HG03135 (cell line): ENCODE measurements around the gene CDH23.

Experiments
- ATAC-seq: cut with Tn5 transposase; IDR thresholded peaks from one replicate; pipeline ENCODE4 v1.9.1; 2021; ENCODE audit warnings: mild to moderate bottlenecking, moderate library complexity; ENCODE audit not compliant: unreplicated experiment

The CDH23 gene

DNA sequence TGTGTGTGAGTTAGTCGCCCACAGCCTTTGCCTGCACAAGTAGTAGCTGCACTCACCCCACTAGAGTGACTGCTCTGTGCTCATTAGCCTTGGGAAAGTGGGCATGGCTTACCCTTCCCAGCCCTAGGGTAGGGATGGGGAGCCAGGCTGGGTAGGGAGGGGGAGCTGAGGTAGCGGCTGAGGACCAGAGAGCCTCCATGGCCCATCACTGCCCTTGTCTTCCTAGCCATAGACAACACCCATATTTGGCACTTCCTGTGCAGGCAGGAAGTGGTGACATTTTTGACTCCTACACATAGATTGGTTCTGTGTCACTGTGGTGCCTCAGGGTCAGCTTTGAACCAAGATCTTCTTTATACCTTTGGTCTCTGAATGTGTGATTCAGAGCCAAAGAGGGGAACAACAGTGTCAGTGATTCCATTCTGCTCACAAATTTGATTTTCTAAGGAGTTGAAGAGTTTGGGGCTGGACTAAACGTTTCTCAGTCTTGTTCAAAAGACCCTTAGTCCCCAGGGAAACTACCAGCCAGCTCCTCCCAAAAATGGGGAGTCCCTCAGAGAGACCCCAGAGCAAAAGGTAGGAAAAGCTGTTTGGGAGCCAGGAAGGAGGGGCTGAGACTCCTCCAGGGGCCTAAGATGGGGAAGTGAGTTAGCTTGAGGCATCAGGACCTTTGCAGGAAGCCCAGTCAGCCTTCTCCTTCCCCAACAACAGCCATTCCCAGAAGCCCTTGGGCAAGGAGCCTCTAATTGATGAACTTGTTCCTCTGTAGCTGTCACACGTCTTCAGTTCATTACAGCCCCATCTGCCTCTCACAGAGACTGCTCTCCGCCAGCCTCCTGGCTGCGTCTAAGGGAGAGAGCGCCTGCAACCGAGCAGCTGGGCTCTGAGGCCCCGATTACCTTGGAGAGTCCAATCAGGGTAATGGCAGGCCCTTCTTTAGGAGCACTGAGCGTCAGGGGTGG lies 135.0 kb downstream of the CDH23 start:
- ATAC-seq = no peak

DNA sequence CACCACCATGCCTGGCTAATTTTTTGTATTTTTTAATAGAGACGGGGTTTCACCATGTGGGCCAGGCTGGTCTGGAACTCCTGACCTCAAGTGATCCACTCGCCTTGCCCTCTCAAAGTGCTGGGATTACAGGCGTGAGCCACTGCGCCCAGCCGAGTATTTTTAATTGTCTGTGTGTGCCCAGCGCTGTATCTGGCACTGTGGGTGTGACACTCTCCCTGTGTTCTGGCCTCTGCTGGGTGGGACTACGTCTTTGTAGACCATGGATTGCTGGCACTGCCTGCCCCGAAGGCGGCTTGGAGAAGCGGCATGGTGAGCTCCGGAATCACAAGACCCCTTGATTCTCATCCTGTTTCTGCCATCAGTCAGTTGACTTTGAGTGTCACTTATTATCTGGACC lies 136.2 kb downstream of the CDH23 start:
- no peak for ATAC-seq

DNA sequence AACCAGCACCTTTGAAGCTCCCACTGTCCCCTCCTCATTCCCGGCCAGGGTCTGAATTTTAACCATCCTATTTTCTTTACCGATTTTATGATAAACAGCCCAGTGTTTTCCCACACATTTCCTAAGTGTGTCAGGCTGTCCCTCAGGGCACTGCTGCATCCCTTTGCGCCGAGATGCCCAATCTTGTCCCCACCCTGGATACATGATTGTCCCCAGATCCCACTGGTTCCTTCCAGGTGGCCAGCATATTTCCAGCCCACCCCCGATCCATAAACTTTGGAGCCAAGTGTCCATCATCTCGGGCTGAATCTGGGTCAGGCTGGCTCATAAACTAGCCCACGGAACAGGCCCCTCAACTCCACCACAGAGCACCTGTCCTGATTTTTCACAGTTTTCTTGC lies 137.2 kb downstream of the CDH23 start:
- no peak for ATAC-seq

DNA sequence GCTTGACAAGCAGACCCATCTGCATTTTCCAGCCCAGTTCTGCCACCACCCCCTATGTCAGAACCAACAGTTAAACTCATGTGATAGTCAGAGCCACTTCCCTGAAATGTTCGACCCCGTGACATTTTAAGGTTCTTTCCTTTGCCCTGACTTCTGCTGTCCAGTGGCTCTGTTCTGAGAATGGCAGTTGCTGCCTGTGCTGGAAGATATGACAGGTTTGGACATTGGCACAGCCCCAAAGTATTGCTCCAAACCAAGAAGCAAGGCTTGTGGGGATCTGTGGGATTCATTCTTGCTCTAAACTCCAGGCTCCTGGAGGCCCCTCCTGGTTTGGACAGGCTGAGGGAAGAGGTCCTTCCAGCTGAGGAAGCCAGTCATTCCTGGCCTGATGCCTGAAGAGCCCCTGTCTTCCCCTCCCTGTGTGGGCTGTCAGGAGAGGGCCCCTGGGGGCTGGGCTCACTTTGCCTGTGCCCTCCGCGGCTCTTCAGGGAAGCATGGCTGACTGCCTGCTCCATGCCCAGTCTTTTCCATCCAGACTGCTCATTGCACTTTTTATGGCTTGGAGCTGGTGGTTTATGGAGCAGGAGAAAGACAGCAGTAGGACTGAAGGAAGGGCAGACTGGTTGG lies 138.0 kb downstream of the CDH23 start:
- ATAC-seq = no peak

DNA sequence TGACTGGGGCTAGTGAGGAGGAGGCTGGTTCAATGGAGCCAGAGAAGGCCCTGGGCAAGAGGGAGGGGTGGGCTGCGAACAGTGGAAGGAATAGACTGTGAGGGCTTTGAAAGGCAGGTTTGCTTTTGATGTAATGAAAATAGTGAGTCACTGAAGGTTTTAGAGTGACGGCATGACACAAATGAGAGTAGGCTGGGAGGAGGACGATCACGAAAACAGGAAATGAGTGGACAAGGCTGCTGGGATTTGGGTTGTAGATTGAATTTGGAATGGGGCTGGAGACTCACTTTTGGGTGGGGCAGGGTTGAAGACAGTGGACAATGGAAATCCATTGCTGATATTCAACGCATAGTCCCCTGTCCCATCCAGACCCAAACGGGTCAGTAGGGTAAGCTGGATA lies 139.6 kb downstream of the CDH23 start:
- no peak for ATAC-seq

DNA sequence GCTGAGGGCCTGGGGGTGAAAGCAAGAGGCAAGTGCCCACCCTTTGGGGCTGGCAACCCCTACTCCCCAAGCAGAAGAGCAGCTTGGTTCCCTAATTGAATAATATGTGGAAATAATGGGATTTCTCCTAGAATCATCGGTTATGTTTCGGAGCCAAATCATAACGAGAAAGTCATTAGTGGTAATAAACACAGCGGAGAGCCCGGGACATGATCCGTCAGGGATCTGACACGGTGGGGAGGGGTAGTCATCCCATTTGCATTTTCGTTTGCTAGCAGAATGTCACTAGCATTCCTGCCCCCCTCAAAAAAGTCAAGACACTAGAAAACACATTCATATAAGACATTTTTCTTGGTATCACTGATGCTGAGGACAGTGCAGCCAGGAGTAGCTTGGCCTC lies 140.4 kb downstream of the CDH23 start:
- ATAC-seq = no peak

DNA sequence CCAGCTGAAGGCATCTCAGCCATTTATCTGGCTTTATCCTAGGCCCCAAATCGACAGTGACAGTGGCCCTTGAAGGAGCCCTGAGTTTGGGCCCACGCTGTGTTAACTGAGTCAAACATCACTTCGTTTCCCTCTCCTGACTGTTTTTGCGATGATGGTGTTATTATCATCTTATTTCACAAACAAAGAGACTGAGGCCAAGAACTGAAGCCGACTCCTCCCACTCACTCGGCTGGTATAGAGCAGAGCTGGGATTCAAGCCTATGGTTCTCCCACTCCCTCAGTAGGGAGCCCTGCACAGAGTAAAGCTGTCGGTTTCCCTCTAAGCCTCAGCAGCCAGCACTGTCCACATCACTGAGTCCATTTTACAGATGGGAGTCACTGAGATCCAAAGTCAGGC lies 141.0 kb downstream of the CDH23 start:
- no peak for ATAC-seq

DNA sequence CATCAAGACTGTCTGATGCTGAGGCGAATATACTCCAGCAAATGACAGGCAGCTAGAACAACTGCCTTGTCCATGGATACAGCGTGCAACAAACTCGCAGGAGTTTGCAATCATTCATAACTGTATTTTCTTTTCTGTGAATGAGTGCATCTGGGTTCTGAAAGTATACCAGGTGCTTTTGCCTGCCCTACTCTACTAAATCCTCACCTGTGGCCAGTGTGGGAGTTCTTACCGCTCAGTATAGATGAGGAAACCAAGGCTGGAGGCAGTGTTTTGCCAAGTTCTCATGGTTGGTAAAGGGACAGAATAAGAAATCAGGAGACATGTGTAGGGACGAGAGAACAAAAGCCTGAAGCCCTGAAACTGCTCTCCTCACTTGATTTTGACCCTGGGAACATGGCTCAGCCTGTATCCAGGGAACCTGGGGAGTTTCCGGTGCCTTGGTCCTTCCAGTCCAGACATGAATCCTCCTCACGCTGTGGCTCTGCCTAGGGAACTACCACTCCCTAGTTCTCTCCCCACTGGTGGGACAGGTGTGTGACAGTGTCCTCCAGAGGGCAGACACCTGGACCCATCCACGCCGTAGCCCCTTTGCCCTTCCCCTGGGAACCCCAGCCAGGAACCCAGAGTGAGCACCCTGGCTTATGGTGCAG lies 142.0 kb downstream of the CDH23 start:
- no peak for ATAC-seq

DNA sequence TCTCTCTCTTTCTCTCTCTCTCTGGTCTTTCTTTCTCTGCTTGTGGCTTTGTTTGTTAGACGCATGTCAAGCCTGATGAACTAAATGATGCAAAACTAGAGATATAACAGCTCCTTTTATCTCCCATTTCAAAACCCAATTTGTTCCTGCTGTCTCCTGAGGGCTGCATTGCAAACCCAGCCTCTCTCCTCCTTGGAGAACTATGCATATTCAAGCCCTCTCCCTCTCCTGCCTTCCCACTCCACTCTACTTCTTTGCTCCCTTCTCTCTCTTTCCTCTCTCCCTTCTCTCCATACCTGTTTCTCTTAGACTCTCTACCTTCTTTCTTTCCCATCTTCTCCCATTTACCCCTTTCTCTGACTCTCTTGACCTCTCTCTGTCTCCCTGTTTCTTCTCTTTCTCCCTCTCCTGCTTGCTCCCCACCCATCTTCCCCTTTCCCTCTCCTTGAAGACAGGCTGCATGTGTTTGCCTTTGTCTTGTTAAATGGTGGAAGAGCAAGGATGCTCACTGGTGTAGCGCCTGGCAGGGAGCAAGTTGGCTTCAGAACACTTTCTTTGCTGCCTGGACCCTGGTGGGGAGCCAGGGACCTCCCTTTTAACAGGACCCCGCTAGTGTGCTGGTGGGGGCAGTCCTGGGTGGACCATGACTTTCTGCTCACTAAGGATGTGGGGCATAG lies 142.9 kb downstream of the CDH23 start:
- ATAC-seq = no peak

DNA sequence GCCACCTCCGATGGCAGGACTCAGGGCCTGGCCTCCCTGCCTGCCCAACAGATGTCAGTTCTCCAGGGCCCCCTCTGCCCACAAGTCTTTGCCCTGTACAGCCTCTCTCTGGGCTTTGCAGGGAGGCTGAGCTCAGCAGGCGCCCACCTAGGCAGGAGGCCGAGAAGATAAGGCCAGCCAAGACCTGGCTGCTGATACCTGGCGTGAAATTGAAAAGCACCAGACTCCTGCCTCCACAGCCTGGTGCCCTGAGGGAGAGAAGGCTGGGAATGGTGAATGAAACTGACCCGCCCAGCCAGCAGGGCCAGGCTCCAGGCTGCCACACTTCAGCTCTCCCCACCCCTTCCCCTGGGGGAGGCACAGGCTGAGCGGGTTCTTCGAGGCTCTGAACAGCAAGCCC lies 145.8 kb downstream of the CDH23 start:
- no peak for ATAC-seq

DNA sequence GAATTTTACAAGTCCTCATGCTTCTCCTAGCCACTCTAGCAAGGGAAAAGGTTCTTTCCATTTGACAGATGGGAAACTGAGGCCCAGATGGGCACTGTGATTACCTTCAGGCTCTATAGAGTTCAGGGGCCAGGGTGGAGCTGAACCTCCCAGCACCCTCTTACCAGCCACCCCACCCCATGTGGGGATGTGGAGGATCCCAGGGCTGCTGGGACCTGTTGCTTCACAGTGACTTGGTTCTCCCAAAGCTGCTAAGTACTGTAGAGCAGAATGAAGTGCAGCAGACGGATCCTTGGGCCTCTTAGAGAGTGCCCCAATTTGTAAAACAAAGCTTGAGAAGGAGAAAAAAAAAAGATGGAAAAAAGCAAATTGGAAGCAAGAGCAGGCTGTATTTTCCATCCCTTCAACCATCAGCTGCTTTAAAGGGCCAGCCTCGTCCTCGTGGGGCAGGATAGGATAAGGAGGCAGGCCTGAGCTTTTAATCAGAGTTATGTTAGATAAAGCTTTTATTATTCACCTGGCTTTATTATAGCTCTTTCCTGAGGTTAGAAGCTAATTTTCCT lies 147.0 kb downstream of the CDH23 start:
- no peak for ATAC-seq

DNA sequence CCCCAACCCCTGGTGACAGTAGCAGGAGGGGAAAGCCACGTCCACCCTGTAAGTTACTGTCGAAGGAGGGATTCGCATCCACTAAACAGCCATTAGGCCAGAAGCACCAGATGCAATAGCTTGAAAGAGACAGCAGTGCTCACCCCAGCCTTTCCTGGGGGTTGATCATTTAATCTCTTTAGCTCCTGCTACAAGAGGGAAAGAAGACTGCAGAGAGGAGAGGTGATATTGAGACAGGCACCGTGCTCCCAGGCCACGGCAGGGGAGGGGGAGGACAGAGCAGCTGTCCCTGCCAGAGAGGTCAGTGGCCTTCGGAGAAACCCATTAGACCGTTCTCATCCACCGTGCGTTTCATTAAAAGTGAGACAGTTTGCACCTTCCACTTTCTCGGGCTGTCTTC lies 148.3 kb downstream of the CDH23 start:
- no peak for ATAC-seq

DNA sequence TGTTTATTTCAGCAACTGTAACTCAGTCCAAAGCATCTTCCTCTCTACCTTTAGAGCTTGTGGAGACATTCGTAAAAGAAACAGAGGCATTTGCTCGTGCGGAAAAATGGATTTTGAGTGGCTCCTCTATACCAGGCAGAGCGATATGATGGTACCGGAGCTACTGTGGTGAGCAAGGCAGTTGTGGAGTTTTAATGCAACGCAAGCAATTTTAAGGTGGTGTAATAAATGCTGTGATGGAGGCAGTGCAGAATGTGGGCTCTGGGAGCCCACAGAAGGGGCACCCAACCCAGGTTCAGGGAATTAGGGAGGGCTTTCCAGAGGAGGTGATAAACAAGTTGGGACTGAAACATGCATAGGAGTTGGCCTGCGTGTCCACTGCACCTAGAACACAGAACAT lies 149.5 kb downstream of the CDH23 start:
- no peak for ATAC-seq

DNA sequence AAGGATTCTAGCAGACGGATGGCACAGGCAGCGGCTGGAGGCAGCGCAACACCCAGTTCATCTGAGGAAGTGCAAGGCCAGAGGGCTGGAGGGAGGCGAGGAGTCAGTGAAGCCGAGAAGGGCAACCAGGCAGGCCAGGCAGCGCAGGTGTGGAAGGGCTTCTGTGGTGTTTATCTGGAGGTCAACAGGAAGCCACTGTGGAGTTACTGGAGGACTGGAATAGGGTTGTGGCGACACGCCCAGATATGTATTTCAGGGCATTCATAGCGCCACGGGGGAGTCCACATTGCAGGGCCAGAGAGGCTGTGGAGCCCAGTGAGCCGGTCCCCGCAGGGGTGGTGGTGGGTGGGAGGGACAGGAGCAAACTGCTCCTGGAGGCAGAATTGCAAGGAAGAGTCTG lies 150.6 kb downstream of the CDH23 start:
- ATAC-seq = no peak

DNA sequence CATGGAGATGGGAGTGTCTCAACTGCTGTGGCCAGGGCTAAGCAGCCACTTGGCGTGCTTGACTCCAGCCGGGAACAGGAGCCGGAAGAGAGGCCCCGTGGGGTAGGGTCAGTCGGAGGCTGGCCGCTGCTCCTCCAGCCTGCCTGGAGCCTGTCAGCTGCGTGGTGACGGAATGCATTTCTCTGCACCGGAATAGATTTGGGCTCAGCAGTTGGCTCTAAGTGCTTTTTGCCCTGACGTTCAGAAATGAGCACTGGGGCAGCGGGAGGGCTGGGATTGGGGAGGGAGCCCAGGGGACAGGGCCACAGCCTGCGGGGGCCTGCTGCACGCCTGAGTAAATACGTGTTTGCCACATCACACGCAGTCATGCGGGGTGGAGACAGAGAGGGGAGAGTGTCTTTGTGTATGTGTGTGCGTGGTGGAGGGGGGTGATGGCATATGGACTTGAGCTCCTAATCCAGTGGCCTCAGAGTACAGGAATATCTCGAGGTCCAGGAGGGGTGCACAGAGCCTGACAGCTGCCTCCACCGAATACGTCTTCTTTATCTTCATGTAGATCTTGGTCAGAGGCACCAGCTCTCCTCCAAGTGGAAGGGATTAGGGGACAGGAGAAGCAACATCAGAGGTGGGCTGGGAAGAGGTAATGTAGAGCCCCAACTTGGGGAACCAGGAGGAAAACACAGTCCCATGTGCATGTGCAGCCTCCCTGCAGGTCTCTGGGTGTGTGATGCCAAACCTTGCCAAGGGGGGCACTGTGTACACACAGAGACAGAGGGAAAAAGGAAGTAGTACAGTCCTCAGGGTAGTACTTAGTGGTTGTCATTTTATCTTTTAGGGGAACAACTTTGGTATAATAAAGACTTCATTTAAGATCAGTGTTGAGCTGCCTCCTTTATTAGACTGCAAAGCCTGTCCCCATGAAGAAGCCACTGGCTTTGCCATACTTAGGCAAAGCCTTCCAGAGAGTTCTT lies 151.4 kb downstream of the CDH23 start:
- no peak for ATAC-seq

DNA sequence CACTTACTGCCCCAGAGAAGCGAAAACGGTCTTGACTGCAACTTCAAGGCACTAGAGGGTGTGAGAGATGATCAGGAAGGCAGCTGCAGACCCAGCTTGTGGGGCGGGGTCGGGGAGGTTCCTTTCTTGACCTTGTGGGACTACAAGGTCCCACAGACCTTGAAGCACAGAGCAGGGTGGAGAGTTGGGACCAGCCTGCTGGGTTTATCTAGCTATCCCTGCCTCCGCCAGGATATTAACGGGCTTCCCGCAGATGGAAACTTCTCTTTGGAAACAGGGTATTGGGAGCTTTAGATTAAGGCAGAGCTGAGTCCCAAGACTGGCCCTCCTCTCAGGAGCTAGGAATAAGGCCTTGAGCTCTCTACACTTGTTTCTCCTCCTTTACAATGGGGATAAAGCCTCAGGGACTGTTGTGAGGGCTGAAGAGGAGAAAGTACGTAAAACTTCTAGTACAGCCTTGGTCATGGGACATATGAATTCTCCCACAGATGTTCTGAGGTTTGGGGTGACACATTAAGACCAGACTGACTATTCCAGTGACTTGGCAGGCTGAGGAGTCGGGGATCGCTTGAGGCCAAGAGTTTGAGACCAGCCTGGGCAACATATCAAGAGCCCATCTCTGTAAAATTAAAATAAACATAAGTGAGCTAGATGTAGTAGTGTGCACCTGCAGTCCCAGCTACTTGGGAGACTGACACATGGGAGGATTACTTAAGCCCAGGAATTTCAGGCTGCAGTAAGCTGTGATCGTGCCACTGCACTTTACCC lies 153.2 kb downstream of the CDH23 start:
- ATAC-seq = no peak

DNA sequence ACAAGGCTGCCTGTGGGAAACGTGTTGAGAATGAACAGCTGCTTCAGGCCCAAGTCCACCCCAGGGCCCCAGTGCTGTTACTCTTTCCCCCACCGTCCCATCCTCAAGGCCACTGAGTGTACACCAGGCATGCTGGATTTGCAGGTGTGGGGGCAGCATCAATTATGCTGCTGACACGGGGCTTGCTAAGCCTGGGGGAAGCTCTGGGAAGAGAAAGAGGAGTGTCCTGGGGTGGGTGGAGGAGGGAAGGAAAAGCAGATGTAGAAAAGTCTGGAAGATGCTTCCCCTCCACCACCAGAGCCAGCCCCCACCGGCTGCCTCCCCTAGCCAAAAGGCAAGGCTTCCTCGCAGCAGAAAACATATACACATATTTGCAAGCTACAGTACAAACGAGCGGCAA lies 153.9 kb downstream of the CDH23 start:
- no peak for ATAC-seq

DNA sequence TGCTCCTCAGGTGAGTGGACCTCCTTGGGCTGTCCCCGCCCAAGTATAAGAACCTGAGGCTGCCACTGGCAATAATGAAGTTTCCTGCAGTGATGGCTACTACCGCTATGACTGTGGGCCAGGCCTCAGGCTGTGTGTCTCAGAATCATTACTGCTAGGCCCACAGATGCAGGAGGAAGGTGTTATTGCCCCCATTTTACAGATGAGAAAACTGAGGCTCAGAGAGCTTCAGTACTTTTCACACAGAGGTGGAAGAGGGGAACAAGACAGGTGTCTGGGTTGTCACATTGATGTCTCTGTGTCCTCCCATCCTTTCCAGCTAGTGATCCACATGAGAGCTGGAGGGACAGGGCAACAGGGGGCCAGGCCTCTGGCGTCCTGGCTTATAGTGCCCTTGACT lies 155.2 kb downstream of the CDH23 start:
- no peak for ATAC-seq

DNA sequence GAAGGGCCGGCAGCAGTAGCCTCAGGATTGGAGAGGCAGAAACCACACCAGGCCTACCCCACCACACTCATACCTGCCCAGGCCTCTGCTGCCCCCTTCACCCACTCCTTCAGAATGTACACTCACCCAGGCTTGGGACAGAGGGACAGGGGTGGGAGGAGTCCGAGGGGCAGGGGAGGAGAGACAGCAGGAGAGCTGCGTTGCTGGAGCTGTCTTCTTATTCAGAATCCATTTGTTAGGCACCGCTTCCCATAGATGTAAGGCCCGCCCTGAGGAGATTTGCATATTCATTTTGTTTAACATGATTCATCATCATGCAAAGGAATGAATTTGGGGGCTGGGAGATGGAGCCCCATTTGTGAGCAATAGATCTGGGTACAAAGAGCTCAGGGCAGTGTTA lies 156.7 kb downstream of the CDH23 start:
- ATAC-seq = no peak
